AML-193 (cell line): ENCODE results near the gene GDF11.

Source experiments
- DNase-seq, 2 experiments: peaks; one replicate each; lab custom pipeline; 2025; lab: John Stamatoyannopoulos, UW

Gene GDF11

DNA sequence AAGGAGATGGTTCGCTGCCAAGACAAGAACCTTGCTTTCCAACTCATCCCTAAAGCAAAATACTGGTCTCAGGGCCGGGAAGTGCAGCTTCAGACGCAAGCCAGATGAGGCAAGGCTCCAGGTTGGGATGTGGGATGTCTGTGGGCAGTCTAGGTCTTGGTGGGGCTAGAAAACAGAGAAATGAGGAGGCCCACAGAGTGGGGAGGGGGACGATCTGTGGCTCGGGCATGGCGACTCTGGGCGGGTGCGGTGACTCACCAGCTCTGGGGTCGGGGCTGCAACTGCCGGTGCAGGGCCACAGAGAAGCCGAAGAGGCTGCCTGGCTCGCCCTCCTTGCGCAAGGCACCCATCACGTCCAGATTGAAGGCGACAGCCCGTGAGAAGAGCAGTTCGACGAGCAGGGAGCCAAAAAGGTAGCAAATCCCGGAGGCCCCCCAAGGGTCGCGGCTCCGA, 35.7 kb upstream of the GDF11 start:
- peak; percentile 34 to 40 for DNase-seq

DNA sequence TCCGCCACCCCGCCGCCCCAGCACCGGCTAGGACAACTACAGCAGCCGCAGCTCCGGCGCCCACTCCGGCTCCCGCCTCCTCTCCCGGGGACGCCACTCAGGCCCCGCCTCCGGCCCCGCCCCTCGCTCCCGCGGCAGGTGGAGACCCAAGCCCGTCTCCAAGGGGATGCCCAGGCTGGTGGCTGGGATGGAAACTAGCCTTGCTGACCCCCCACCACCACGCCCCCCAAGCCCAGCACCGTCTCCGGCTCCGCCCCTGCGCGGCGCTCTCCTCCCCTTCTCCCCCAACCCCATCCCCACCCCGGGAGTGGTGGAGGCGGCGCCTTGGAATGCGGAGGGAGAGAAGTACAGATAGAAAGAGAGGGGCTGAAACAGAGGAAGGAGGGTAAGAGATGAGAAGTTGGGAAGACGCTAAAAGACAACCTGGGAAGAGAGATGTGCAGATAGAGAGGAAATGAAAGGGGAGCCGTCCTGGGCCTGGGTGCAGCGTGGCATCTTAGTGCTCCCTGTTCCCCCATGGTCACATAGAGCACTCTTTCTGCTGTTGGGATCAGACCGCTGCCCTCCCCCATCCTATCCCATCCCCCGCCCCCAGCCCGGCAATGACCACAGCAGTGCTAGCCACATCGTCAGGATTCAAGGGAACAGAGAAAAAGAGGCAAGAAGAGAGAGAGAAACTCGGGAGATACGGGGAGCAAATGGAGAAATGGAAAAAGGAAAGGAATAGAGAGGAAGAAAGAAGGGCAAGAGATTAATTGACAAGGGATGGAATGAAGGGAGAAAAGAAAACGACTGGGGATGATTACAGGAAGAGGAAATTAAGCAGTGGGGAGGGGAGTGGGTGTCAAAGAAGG, 34.9 kb upstream of the GDF11 start, which contains the start of gene ITGA7:
ITGA7 (minus strand) TSS at position 64 of the 854 bp plus-strand sequence. CDS start 222 bp downstream, outside the sequence.
- DNase-seq, result no peak

DNA sequence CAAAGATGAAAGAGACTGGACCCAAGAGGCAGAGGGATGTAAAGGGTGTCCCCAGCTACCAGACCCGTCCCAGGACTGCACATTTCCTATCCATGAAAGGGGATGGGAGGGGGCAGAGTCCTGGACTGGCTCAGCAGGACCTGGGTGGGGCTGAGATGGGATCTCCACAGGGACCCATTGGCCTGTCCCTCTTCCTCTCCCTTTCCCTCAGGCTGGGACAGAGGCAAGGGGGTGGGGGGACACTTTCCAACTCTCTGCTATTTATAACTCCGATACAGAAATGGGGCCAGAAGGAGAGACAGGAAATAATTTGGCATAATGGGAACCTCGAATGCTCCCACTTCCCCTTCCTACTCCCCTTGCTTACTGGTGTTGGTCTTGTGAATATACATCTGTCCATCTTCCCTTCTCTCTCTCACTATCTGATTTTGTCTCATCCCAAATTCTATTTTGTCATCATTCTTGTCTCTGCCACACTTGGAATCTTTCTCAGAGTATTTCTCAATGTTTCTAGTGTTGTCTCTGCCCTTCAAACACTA, 34.2 kb upstream of the GDF11 start:
- DNase-seq, result peak; percentile 11 to 28

DNA sequence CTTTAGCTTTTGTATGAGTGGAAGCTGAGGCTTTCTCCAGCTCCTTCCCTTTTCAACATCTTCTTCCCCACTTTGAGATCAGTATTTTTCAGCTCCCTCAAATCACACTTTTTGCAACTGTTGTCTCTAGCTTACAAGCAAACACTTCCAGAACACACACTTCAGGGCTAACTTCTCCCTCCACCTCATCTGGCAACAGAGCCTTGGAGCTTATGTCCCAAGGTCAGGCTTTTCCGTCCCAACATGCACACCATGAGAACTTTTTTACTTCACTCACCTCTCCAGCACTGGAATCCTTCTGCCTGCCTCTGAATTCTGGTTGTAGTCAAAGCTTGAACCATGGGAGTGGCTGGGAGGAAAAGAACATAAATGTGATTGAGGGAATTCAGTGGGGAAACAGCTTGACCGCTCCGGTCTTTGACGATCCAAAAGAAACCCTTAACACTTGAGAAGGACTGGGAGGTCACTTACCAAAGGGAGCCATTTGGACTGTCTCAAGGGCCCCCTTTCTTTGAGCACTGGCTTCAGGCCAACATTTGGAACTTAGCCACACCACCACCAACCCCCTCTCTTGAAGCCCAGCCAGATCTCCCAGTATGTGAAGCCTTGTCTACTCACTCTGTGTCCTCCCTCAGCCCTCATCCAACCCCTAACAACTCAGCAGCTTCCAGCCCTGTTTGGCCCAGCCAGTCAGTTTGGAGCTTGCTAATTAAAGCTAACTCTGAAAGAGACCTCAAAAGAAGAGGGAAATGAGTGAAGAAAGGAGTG, 31.0 kb upstream of the GDF11 start:
- DNase-seq, result no peak

DNA sequence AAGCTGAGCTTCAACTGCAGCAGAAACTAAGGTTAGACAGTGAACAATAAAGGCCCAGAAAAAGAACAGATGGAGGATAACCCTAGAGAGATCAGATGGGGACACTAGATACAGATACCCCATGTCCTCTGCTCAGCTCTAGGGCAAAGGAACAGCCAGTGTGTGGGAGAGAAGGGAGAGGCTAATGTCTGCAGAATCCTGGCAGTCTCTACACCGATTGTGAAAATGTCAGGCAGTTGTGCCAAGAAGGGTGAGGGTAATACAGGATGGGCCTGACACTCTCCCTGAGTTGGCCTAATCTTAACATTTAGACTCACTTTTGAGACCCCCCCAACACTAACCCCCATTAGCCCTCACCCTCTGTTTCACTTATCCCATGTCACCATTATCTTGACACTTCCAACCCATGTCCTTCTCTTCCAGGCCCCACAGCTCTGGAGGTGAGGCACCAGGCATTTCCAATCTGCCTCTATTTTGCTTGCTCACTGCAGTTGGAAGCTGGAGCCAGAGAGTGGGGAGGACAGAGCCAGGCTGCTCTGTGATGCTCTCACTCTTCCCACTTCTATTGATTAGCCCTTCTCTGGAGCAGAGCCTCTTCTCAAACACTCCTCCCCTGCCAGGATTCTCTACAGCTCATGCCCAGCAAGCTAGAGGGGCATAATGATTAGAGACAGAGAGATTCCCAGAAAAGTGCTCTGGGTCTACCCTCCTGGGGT, 30.1 kb upstream of the GDF11 start:
- no peak for DNase-seq

- DNase-seq, result no peak
Measured at GRCh38 chr12:55713721-55714120, 29.2 kb upstream of the GDF11 start.

DNA sequence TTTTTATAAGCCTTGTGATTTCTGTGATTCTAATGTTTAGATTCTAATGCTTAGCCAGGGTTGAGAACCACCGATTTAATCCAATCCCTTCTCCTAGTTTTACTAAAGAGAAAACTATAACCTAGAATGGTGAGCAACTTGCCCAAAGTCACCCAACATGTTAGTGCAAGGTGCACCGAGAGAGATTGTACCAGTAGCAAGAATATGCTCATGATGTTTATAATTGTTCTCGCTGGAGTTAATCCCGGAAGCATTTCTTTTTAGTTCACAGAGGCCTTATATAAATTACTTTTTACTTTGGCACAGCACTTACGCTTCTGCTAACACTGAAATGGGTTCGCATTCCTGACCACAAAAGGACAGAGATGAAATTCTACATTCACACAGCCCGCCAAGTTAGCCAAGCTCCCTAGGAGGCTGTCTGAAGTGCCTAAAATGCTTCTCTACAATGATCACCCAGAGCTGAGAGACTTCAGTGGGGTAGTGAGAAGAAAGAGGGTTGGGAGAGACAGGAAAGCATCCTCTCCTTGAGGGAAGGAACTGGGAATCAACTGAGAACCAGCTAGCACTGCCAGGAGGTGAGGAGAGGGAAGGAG, 27.7 kb upstream of the GDF11 start:
- no peak for DNase-seq

- DNase-seq, result peak; percentile 87 to 91
Measured at GRCh38 chr12:55715833-55716581, 26.9 kb upstream of the GDF11 start, which contains the start of gene BLOC1S1. BLOC1S1 (plus strand) TSS chr12:55716046; CDS start chr12:55716052, 6 bp downstream.

DNA sequence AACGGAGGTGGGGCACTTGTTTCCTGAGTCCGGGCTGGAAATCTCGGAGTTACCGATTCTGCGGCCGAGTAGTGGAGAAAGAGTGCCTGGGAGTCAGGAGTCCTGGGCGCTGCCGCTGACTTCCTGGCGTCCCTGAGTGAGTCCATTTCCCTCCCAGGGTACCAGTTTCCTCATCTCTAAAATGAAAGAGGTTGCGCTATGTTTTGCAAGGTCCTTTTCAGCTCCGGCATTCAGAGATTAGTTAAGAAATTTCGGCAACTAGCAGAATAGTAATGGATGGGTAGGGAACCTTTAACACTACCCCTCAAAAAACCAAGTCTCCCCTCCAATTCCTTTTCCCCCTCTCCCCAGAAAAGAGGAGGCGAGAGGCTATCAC, 26.4 kb upstream of the GDF11 start:
- peak; percentile 87 to 91 for DNase-seq

DNA sequence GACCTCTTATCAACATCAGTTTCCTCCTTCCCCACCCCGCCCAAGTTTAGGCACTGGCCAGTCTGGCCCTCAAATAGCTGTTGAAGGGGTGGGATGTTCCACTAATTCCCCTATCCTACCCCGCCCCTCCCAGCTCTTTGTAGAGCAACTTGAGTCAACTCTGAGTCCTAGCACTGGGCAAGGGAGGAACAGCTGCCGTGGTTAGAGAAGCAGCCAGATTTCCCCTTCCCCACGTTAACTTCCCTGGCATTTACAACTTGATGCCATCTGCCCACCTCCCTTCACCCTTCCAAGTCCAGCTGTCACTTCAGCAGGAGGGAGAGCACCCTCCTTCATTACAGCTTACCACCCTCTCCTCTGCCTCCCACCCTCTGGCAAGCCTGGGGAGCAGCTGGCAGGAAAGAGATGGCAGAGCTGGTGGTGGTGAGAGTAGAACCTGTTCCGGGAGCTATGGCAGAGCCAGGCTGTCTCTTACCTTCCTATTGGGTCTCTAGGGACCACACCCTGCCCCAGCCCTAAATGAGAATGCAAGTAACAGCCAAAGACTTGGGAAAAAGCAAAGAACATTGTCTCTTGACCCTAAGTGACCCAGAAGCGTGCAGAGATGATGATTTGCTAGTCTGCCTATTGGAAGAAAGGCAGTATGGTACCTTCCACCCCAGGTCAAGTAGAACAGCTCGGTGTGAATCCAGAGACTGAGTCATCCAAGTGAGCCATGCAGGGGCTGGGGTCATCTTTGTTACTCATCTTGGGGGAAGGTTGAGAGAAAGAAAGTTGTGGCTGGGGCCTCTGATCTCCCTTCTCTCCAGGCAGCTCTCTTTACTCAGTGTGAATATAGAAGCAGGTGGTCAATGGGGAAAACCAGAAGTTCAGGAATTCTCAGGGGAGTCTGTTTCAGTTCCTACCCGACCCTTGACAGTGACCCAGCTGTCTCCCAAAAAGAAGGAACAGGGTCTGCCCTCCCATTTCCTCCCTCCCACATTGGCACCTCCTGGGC, 25.6 kb upstream of the GDF11 start:
- DNase-seq, result no peak

- DNase-seq, result no peak
Measured at GRCh38 chr12:55718015-55718414, 24.9 kb upstream of the GDF11 start.

- no peak for DNase-seq
Measured at GRCh38 chr12:55718624-55719275, 24.2 kb upstream of the GDF11 start.

- no peak for DNase-seq
Measured at GRCh38 chr12:55719371-55719770, 23.6 kb upstream of the GDF11 start.

GRCh38 chr12:55720071-55720564, 22.8 kb upstream of the GDF11 start, which contains the start of gene RDH5:
RDH5 (plus strand) TSS chr12:55720393; CDS start chr12:55721185, 792 bp downstream.
- no peak for DNase-seq

DNA sequence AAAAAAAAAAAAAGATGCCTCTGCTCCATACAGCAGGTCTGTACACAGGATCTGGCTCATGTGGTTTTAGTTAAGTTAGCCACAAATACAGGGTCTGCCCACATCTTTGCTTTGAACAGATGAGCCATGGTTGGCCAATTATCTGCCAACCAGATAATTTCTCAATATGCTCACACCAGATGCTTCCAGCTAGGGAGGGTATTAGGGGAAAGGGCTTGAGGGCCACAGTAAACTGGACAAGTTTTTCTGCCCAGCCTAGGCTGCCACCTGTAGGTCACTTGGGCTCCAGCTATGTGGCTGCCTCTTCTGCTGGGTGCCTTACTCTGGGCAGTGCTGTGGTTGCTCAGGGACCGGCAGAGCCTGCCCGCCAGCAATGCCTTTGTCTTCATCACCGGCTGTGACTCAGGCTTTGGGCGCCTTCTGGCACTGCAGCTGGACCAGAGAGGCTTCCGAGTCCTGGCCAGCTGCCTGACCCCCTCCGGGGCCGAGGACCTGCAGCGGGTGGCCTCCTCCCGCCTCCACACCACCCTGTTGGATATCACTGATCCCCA, 22.0 kb upstream of the GDF11 start:
- peak; percentile 97 to 98 for DNase-seq

DNA sequence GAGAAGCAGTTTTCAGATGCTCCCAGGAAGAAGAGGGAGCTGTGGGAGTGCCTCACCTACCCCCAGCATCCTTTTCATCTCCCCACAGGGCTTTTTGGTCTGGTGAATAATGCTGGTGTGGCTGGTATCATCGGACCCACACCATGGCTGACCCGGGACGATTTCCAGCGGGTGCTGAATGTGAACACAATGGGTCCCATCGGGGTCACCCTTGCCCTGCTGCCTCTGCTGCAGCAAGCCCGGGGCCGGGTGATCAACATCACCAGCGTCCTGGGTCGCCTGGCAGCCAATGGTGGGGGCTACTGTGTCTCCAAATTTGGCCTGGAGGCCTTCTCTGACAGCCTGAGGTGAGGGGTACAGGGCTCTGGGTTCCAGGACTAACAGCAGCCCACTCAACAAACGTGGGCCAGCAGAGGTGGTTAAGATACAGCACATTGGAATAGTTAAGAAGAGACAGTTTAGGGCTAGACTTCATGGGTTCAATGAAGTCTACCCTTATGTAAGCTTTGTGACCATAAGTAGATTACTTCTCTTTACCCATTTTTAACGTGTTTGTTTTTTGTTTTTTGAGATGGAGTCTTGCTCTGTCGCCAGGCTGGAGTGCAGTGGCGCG, 21.2 kb upstream of the GDF11 start:
- DNase-seq, result no peak

DNA sequence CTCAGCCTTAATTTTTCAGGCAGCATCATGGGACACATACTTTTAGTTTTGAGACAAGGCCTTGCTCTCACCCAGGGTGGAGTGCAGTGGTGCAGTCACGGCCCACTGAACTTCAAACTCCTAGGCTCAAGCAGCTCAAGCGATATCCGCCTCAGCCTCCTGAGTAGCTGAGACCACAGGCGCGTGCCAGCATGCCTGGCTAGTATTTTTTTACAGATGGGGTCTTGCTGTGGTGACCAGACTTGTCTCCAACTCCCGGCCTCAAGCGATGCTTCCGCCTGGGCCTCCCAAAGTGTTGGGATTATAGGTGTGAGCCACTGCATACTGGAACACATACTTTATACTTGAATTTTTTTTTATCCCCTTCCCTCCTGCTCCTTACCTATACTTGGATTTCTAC, 20.0 kb upstream of the GDF11 start:
- no peak for DNase-seq
